ENCODE results near the gene CDK5RAP1. TPM values are rescaled to one million over a fixed set of nuclear protein-coding genes. Genes with fewer than 3 reads are reported as not detected.

The CDK5RAP1 gene
- total RNA-seq, 1 donor from 2014 or later = 26.6 TPM

GRCh38 chr20:33362898-33363297 lies 38.4 kb downstream of the CDK5RAP1 start:
- intact Hi-C loops (cut with DNase I) = no loop called here
- H3K27ac ChIP-seq = no peak overlapping the region
- H3K36me3 ChIP-seq = peaks cover 97% of the 10 kb centered on the region
- no peak for DNase-seq
- TF ChIP-seq CTCF (IDR thresholded peaks at IDR 0.05) = no peak
- no peaks in the 10 kb centered on the region for H3K9me3 ChIP-seq
- ATAC-seq = no peak
- H3K27me3 ChIP-seq = no peaks in the 10 kb centered on the region
- no peak overlapping the region for H3K4me3 ChIP-seq
- H3K4me1 ChIP-seq = no peaks in the 10 kb centered on the region

DNA sequence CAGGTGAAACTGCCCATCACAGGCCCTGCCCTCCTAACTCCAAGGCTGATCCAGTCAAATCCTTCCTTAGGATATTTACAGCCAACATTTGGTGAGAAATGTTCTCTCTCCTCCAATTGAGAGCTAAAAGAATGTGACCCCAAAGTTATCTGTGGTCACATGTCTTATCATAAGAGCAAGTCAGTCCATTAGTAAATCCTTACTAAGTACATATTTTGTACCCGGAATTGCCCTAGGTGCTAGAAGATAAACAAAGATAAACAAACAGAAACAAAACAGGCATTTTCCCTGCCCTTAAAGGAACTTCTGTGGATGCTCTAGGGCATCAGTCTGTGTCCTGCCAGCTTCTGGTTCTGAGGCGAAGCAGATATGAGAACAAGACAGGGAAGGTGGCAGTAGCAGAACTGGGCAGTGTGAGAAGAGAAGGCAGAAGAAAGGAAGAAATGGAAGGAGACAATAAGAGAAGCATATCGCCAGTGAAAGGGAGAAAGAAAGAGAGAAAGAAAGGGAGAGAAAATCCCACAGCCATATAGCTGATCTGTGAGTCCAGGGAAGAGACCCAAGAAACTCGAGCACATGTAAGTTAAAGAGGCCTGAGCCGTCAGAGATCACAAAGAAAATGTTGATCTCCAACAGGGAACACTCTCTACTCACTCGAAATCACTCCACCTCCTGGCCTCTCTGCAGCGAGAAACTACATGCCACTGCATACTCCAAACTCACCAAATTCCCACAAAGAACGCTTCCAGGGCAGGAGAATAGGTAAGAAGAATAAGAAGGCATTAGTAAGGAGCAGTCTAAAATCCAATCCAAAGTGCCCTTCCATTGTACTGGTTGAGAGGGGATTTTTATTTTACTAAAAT lies 41.7 kb downstream of the CDK5RAP1 start:
- H3K9me3 ChIP-seq = no peaks in the 10 kb centered on the region
- ATAC-seq (peak; percentile 31), DNase-seq (no peak)
- intact Hi-C loops (cut with DNase I) = no loop called here
- H3K27me3 ChIP-seq = no peaks in the 10 kb centered on the region
- H3K36me3 ChIP-seq = peaks cover 82% of the 10 kb centered on the region
- no peak overlapping the region for H3K27ac ChIP-seq
- no peaks in the 10 kb centered on the region for H3K4me1 ChIP-seq
- no peak overlapping the region for H3K4me3 ChIP-seq
- TF ChIP-seq CTCF (IDR thresholded peaks at IDR 0.05) = no peak

DNA sequence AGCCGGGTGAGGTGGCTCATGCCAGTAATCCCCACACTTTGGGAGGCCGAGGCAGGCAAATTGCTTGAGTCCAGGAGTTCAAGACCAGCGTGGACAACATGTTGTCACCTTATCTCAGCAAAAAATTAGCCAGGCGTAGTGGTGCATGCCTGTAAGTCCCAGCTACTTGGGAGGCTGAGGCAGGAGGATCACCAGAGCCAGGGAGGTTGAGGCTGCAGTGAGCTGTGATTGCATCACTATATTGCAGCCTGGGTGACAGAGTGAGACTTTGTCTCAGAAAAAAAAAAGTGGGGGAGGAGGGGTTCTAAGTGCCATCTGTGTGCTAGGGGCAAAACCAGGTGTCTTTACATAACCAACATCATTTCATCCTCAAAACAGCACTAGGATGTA lies 48.3 kb downstream of the CDK5RAP1 start:
- Histone ChIP-seq H3K4me3 (no peak overlapping the region), H3K4me1 (no peaks in the 10 kb centered on the region), H3K9me3 (no peaks in the 10 kb centered on the region), H3K27me3 (no peaks in the 10 kb centered on the region), H3K27ac (no peak overlapping the region), H3K36me3 (peaks cover 22% of the 10 kb centered on the region)
- ATAC-seq = no peak
- no peak for DNase-seq
- TF ChIP-seq CTCF (IDR thresholded peaks at IDR 0.05) = no peak
- intact Hi-C loops (cut with DNase I) = no loop called here

GRCh38 chr20:33352258-33353012 lies 48.9 kb downstream of the CDK5RAP1 start:
- no peak for DNase-seq
- peaks cover 18% of the 10 kb centered on the region for H3K36me3 ChIP-seq

GRCh38 chr20:33351696-33352095 lies 49.6 kb downstream of the CDK5RAP1 start:
- H3K36me3 ChIP-seq = peaks cover 14% of the 10 kb centered on the region
- H3K9me3 ChIP-seq = no peaks in the 10 kb centered on the region
- intact Hi-C loops (cut with DNase I) = no loop called here
- no peak overlapping the region for H3K4me3 ChIP-seq
- TF ChIP-seq CTCF (IDR thresholded peaks at IDR 0.05) = no peak
- H3K27ac ChIP-seq = no peak overlapping the region
- H3K27me3 ChIP-seq = no peaks in the 10 kb centered on the region
- no peaks in the 10 kb centered on the region for H3K4me1 ChIP-seq
- no peak for ATAC-seq
- DNase-seq = peak; percentile 9

More at GRCh38 chr20:33352258-33353012, 48.9 kb downstream of the CDK5RAP1 start:
- no peaks in the 10 kb centered on the region for H3K27me3 ChIP-seq
- H3K4me3 ChIP-seq = no peak overlapping the region
- intact Hi-C loops (cut with DNase I) = no loop called here
- no peak overlapping the region for H3K27ac ChIP-seq
- ATAC-seq = no peak
- no peaks in the 10 kb centered on the region for H3K4me1 ChIP-seq
- no peaks in the 10 kb centered on the region for H3K9me3 ChIP-seq
- TF ChIP-seq CTCF (IDR thresholded peaks at IDR 0.05) = no peak

Measured in upper lobe of right lung (tissue), 1 donor.